Metanephros (tissue), 2 donors: ENCODE data around the gene S1PR5. TPM values are rescaled to one million over a fixed set of nuclear protein-coding genes. Genes with fewer than 3 reads are reported as not detected.

Experiments used
- small RNA-seq: library from RNA; depleted of rRNA; stranded (forward); fragments of <200 nt; gene quantifications from one replicate; pipeline ENCODE3, GENCODE V24; 2014; ENCODE audit warnings: low replicate concordance
- total RNA-seq: library from RNA; depleted of rRNA; stranded (reverse); fragments of >200 nt; gene quantifications from one replicate; pipeline ENCODE4 v1.2.3, GENCODE V29; 2014

Gene S1PR5, protein sequence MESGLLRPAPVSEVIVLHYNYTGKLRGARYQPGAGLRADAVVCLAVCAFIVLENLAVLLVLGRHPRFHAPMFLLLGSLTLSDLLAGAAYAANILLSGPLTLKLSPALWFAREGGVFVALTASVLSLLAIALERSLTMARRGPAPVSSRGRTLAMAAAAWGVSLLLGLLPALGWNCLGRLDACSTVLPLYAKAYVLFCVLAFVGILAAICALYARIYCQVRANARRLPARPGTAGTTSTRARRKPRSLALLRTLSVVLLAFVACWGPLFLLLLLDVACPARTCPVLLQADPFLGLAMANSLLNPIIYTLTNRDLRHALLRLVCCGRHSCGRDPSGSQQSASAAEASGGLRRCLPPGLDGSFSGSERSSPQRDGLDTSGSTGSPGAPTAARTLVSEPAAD
- total RNA-seq = 1.7 TPM

DNA sequence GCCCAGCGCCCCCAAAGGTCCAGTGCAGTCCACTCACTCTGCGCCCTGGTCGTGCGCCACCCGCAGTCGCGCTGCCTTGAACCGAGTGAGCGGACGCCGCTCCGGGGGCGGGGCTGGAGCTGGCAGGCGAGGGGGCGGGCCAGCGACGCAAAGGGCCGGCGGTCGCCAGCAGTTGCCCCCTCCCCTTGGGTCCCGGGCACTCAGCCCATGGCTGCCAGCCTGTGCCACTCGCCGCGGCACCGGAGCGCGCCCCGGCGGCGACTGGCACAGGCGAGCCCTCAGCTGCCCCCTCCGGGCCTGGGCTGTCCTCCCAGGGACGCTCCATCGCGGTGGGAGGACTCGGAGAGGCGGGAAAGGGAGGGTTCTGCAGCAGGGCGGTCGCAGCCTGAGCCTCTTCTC lies at the start of gene S1PR5:
S1PR5 (minus strand) TSS at position 87 of the 399 bp plus-strand sequence. CDS start 2,436 bp downstream, outside the sequence.

DNA sequence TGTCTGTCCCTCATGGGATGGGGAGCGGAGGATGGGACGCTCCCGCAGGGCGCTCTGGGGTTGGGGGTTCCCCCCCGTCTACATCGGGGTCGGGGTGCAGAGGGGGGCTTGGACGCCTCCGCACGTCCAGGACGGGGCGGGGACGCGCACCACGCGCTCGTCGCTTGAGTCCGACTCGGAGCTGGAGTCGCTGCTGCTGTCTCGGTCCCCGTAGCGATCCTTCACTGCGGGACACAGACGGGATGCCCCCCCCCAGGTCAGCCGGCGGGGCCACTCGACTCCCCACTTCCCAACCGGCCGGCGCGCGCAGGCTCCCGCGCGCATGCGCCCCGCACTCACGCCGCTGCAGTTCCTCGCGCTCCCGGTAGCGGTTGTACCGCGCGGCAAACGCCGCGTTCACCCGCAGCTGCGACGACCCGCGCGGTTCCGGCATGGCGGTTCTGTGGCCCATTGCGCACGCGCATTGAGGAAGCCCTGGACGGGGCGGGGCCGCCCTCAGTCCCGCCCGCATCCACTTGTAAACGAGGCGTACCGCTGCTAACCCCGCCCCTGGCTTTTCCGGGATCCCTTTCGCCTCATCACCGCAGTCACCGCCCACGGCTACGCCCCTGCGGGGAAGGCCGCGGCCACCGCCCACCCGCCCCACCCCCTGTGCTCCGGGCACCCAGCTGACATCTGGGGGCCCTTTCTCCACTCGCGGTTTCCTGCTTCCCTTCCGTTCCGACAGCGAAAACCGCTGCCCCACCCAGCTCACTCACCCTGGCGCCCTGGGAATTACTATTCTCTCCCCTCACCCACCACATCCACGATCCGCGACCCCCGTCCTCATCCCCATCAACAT lies 48.5 kb upstream of the S1PR5 start, which contains the start of gene KRI1:
KRI1 (minus strand) TSS at position 444 of the 841 bp plus-strand sequence; CDS start at position 433, 11 bp downstream.

DNA sequence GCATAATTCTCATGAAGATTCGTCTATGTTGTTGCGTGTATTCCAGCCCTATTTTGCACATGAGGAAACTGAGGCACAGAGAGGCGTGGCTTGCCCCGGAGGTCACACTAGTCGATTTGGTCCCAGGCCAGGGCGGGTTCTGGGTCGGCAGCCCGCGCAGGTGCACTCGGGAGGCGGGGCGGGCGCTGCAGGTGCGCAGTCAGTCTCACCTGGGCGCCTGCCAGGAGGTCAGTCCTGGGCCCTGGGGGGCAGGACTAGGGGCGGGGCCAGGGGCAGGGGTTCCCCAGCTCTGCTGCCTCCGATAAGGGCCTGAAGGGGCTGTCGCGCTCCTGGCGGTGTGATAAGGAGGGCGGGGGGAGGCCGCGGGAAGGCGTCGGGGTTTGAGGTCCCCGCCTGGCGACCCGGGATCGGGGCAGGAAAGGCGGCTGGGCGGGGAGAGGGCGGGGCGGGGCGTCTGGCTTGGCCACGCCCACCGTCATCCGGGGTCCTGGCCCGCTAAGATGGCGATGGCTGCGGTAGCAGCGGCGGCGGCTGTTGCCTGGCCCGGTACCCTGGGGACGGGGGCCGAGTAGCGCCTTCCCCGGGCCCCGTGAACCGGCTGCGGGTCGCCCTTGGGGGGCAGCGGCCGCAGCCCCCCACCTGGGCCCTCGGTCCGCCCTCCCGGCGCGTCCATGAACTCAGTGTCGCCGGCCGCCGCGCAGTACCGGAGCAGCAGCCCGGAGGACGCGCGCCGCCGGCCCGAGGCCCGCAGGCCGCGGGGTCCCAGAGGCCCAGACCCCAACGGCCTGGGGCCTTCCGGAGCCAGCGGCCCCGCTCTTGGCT lies 26.4 kb upstream of the S1PR5 start, which contains the start of gene ATG4D:
ATG4D (plus strand) TSS at position 485 of the 822 bp plus-strand sequence; CDS start at position 672, 187 bp downstream.

DNA sequence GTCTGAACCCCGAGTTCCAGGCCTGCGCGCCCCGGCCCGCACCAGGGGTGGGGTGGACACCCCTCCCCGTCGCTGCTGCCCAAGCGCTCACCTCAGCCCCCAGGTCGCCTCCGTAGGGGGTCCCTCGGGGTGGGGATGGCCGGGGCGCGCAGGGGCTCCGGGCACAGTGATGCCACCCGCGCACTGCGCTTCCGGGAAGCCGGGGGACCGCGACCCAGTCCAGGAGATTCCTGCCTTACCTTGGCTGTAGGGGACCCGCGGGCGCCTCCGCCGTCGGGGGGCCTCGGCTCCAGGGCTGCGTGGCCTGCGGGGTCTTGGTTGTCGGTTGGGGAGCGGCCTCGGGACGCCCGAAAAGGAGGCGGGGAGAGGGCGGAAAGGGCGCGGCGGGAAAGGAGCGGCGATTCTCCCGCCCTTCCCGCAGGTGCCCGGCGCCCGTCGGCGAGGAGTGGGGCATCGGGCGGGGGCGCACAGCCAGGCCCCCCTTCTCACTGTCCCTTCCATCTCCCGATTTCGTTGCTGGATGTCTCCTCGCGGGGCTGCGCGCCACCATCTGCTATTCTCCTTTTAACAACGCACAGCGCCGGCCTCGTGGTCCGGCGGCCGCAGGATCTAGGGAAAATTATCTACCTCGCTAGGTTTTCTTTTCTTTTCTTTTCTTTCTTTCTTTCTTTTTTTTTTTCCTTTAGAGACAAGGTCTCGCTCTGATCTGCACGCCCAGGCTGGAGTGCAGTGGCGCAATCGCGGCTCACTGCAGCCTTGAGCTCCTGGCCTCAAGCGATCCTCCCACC lies 14.1 kb downstream of the S1PR5 start, which contains the start of gene KEAP1:
KEAP1 (minus strand) TSS at position 355 of the 788 bp plus-strand sequence. CDS start 3,323 bp downstream, outside the sequence.

Small RNAs within 50 kb of the gene (small RNA-seq; reads per million reads assigned to genes)
- gene MIR1238 = not detected
- gene RNU7-140P = not detected

Other genes with a start within 250 kb of the S1PR5 start
- gene ICAM1, start 246.3 kb downstream of the S1PR5 start, total RNA-seq = 53.6 TPM
- 3.0 TPM for gene ICAM4, start 230.5 kb downstream of the S1PR5 start, total RNA-seq
- gene ICAM5, start 227.5 kb downstream of the S1PR5 start, total RNA-seq = 2.2 TPM
- 6.8 TPM for gene ZGLP1, start 207.6 kb downstream of the S1PR5 start, total RNA-seq
- 20.7 TPM for gene FDX2, start 201.4 kb downstream of the S1PR5 start, total RNA-seq
- gene RAVER1, start 183.9 kb downstream of the S1PR5 start, total RNA-seq = 33.8 TPM
- gene ICAM3, start 177.8 kb downstream of the S1PR5 start, total RNA-seq = 17.2 TPM
- gene TYK2, start 136.9 kb downstream of the S1PR5 start, total RNA-seq = 156 TPM
- gene CDC37, start 113.9 kb downstream of the S1PR5 start, total RNA-seq = 98.3 TPM
- 4.8 TPM for gene PDE4A, start 96.9 kb downstream of the S1PR5 start, total RNA-seq
- gene KEAP1, start 14.1 kb downstream of the S1PR5 start, total RNA-seq = 56.5 TPM
- 24.1 TPM for gene ATG4D, start 26.5 kb upstream of the S1PR5 start, total RNA-seq
- gene KRI1, start 48.6 kb upstream of the S1PR5 start, total RNA-seq = 22.5 TPM
- gene CDKN2D, start 51.5 kb upstream of the S1PR5 start, total RNA-seq = 24.2 TPM
- gene AP1M2, start 69.9 kb upstream of the S1PR5 start, total RNA-seq = 39.8 TPM
- 151 TPM for gene SLC44A2, start 108.1 kb upstream of the S1PR5 start, total RNA-seq
- gene ILF3, start 136.9 kb upstream of the S1PR5 start, total RNA-seq = 187 TPM
- gene QTRT1, start 184.0 kb upstream of the S1PR5 start, total RNA-seq = 43.9 TPM
- 172 TPM for gene DNM2, start 200.6 kb upstream of the S1PR5 start, total RNA-seq